ENCODE results near the gene MC2R. TPM values are rescaled to one million over a fixed set of nuclear protein-coding genes. Genes with fewer than 3 reads are reported as not detected.

Gene MC2R
- total RNA-seq, 2 experiments from 2014 or later = not detected

DNA sequence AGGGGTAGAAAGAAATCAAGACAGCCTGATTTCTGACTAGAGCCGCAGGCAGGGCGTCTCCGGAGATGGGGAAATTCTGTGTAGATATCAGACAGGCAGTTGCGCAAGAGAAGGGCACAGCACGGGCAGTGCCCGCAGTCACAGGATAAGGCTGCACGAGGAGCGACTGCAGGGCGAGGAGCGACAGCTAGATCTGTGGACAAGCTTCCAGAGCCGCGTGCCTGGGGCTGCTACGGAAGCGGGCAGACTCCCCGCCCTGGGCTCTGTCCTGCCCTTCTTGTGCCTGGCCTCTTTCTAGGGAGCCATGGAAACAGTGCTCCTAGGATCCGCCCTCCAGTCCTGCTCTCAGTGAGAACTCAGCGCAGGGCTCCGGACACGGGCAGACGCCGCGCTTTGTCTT lies 78.8 kb downstream of the MC2R start:
- DNase-seq (no peak), ATAC-seq (no peak)
- no peak overlapping the region for H3K27ac Mint-ChIP-seq
- H3K27me3 Mint-ChIP-seq = peaks cover 18% of the 10 kb centered on the region
- TF ChIP-seq CTCF (IDR thresholded peaks at IDR 0.05) = no peak
- no peaks in the 10 kb centered on the region for H3K4me1 Mint-ChIP-seq (ENCODE audit: low read depth)
- H3K36me3 Mint-ChIP-seq (ENCODE audit: low read depth) = no peaks in the 10 kb centered on the region
- no peaks in the 10 kb centered on the region for H3K9me3 Mint-ChIP-seq
- POLR2A ChIA-PET = no interaction called here
- CTCF ChIA-PET = no interaction called here
- intact Hi-C loops (cut with micrococcal nuclease) = no loop called here
- no peak overlapping the region for H3K4me3 Mint-ChIP-seq

DNA sequence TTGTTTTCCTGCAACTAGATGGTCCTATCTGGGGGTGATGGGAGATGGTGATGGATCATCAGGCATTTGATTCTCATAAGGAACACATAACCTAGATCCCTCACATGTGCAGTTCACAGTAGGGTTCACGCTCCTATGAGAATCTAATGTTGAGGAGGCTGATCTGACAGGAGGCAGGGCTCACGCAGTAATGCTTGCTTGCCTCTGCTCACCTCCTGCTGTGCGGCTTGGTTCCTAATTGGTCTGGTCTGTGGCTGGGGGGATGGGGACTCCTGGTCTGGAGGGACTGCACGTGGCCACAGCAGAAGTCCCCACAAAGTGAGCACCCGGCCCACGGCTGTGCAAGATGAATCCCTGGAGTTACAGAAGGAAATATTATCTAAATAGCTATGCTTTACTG lies 80.1 kb downstream of the MC2R start:
- ChIA-PET POLR2A (interaction anchor here (0.7 kb wide), 1 partner anchor 270 kb away, joined by 3 read pairs; no protein-coding TSS in a partner anchor), CTCF (no interaction called here)
- H3K27ac Mint-ChIP-seq = no peak overlapping the region
- TF ChIP-seq CTCF (IDR thresholded peaks at IDR 0.05) = no peak
- intact Hi-C loops (cut with micrococcal nuclease) = no loop called here
- H3K27me3 Mint-ChIP-seq = peaks cover 25% of the 10 kb centered on the region
- H3K4me3 Mint-ChIP-seq = no peak overlapping the region
- H3K9me3 Mint-ChIP-seq = no peaks in the 10 kb centered on the region
- DNase-seq (no peak), ATAC-seq (no peak)
- H3K36me3 Mint-ChIP-seq (ENCODE audit: low read depth) = no peaks in the 10 kb centered on the region
- H3K4me1 Mint-ChIP-seq (ENCODE audit: low read depth) = no peaks in the 10 kb centered on the region

GRCh38 chr18:13834496-13835015 lies 80.8 kb downstream of the MC2R start:
- H3K36me3 Mint-ChIP-seq (ENCODE audit: low read depth) = no peaks in the 10 kb centered on the region

More at GRCh38 chr18:13834496-13835015, 80.8 kb downstream of the MC2R start:
- Mint-ChIP-seq H3K4me3 (no peak overlapping the region), H3K27ac (no peak overlapping the region), H3K9me3 (no peaks in the 10 kb centered on the region), H3K4me1 (ENCODE audit: low read depth) (no peaks in the 10 kb centered on the region), H3K27me3 (peaks cover 25% of the 10 kb centered on the region)
- intact Hi-C loops (cut with micrococcal nuclease) = no loop called here
- DNase-seq (no peak), ATAC-seq (no peak)
- TF ChIP-seq CTCF (IDR thresholded peaks at IDR 0.05) = no peak
- ChIA-PET CTCF (interaction anchor here (2.2 kb wide), 1 partner anchor 22 kb away, joined by 10 read pairs; no protein-coding TSS in a partner anchor), POLR2A (no interaction called here)

Other genes starting within 250 kb of the MC2R start
- gene FAM210A, start 189.0 kb downstream of the MC2R start, total RNA-seq = 10 to 100 TPM; 57.7 to 64.2 TPM
- gene RNMT, start 188.9 kb downstream of the MC2R start, total RNA-seq = 10 to 100 TPM; 76.4 to 84.4 TPM
- not detected for gene MC5R, start 91.4 kb downstream of the MC2R start, total RNA-seq
- 10 to 100 TPM; 14.9 to 17.7 TPM for gene ZNF519, start 216.9 kb upstream of the MC2R start, total RNA-seq

Measured in activated CD8-positive, alpha-beta T cell treated with anti-CD3 and anti-CD28 coated beads for 36 hours (primary cell).